Measurements from ENCODE around the gene AHCYL1.

DNA sequence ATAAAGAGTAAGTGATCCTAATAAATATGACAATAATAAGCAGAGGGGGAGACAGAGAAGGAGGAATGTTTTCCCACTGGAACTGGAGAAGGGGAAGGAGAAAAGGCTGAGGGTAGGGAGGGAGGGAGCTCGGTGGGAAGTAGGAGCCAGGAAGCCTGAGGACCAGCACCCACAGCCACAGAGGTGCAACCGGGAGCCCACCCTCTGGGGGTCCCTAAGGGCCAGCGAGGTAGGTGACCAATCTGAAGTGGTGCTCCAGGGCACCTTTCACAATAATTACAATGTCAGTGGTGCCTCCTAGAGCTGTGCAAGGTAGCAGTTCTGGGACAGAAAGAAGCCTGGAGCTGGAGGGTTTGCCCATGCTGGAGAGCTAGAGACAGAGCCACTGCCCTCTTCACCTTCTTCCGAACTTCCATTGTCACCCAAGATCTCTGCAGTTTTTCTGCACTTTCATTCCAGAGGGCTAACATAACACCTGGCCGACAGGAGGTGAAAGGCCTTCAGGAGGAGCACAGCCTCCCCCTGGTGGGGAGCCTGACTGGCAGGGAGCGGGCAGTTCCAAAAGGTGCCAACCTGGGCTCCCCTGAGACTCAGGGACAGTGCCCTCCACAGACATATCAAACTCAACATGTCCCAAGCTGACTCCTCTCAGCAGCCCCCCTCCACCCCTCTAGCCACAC lies 4.1 kb upstream of the AHCYL1 start:
- no peak for TF ChIP-seq POLR2A (IDR thresholded peaks at IDR 0.05)
- TF ChIP-seq, protein P1, sequence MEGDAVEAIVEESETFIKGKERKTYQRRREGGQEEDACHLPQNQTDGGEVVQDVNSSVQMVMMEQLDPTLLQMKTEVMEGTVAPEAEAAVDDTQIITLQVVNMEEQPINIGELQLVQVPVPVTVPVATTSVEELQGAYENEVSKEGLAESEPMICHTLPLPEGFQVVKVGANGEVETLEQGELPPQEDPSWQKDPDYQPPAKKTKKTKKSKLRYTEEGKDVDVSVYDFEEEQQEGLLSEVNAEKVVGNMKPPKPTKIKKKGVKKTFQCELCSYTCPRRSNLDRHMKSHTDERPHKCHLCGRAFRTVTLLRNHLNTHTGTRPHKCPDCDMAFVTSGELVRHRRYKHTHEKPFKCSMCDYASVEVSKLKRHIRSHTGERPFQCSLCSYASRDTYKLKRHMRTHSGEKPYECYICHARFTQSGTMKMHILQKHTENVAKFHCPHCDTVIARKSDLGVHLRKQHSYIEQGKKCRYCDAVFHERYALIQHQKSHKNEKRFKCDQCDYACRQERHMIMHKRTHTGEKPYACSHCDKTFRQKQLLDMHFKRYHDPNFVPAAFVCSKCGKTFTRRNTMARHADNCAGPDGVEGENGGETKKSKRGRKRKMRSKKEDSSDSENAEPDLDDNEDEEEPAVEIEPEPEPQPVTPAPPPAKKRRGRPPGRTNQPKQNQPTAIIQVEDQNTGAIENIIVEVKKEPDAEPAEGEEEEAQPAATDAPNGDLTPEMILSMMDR (IDR thresholded peaks at IDR 0.05): peak in 5 of 6 experiments; percentile 37 to 76 (median 64)

Data from esophagus squamous epithelium (tissue), 4 donors.